DMS79 treated with DMSO at 0.1 percent for 48 hours (cell line): ENCODE measurements around the gene SCN8A.
"Not testable (repeated sequence)": the region's sequence is repeated elsewhere in the genome, so short reads cannot be mapped to it uniquely, and the experiment has no call there.

Experiments used
- DNase-seq: peaks from one replicate; lab custom pipeline; 2025; lab: John Stamatoyannopoulos, UW

Gene SCN8A

DNA sequence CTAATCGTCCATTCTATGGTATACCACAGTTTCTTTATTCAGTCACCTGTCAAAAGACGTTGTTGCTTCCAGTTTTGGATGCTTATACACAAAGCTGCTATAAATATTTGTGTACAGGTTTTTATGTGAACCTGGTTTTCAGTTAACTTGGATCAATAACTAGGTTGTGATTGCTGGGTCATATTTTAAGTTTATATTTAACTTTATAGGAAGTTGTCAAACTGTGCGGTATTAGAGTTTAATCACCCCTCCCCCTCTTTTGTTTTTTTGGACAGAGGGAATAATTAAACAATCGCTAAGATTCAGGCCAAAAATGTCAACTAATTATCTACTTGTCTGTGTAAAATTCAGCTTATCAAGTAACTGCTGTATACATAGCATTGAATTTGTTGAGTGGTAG, 34.3 kb downstream of the SCN8A start:
- no peak for DNase-seq

GRCh38 chr12:51626115-51626514, 35.1 kb downstream of the SCN8A start:
- DNase-seq: no peak

GRCh38 chr12:51626629-51627028, 35.6 kb downstream of the SCN8A start:
- no peak for DNase-seq

DNA sequence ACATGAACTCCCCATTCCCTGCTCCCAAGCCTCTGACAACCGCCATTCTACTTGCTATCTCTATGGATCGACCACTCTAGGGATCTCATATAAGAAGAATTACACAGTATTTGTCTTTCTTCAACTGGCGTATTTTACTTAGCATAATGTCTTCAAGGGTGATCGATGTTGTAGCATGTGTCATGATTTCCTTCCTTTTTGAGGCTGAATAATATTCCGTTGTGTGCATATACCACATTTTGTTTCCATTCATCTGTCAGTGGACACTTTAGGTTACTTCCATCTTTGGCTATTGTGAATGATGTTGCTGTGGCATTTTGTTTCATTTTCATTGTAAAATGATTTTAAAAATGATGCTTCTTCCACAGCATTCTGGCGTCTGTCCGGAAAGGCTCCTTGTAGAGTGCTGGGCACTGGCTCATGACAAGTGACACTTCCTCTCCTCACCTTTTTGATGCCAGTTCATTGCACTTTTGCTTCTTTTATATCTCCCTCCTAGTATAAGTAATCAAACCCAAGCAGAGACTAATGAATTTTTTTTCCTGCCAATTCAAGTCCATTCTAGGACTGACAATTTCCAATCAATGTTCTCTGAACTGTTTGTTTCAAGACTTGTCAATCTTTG, 39.3 kb downstream of the SCN8A start:
- no peak for DNase-seq

DNA sequence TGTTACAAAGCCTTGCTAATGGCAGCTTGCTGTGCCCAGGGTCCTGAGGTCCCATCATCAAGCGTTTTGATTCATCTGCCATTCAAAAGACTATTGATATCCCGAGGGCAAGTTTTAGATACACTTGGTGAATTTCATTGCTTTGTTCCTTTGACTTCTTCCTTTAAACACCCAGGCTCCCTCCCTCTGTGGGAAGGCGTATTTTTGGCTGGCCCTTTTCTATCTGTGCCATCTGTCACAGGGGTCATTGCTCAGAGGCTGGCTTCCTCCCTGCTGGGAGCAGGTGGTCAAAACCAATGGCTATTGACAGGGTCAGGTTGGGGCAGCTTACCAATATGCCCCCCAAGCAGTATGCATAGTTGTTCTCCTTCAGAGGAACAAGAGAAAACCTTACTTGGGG, 40.0 kb downstream of the SCN8A start:
- DNase-seq: no peak

DNA sequence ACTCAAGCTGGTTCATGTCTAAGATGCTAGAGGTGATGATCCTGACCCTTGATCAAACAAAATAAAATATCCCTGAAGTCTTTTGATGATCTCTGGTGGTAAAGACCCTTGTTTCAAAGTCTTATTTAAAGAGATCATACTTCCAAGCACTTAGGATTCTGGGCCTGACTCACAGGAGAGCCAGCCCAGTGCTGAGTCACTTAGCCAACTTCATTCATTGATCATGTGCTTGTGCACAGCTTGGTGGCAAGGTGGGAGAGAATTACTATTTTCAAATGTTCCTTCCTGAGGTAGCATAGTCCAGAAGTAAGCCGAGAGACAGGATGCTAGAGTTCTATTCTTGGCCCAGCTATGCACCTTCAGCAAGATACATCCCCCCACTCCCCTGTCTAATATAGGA, 40.6 kb downstream of the SCN8A start:
- no peak for DNase-seq

GRCh38 chr12:51632623-51633022, 41.6 kb downstream of the SCN8A start:
- no peak for DNase-seq

DNA sequence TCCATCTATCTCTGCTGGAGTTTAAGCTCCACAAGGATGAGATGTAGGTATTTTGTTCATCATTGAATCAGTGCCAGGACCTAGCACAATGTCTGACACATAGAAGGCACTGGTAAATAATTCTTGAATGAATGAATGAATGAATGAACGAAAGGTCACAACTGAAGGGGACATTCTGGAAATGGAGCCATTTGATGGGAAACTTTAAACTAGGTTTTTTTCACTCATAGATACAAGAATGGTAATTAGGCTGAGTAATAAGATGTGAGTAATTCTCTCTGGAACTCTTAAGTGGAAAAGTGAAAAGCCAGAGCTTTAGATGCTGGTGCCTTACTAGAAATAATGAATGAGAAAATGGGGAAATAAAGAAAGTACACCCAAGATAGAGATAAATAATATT, 44.3 kb downstream of the SCN8A start:
- DNase-seq: no peak

DNA sequence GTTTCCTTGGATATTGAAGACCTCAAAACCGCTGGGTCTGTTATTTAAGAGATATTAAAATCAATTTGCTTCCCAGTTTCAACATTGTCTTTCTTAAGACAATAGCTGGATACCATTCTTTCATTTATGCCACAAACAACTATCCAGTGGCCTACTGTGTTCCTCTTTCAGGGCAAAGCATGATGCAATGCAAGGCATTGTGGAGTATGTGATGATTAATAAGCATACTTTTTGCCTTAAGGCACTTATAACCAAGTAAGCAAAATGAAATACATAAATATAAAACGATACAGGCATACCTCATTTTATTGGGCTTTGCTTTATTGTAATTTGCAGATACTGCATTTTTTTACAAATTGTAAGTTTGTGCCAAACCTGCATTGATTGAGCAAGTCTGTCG, 45.5 kb downstream of the SCN8A start:
- no peak for DNase-seq

DNA sequence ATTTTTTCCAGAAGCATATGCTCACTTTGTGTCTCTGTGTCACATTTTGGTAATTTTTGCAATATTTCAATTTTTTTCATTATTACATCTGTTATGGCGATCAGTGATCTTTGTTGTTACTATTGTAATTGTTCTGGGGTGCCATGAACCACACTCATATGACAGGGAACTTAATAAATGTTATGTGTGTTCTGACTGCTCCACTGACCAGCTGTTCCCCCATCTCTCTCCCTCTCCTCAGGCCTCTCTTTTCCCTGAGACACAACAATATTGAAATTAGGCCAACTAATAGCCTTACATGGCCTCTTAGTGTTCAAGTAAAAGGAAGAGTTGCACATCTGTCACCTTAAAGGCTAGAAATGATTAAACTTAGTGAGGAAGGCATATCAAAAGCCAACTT, 46.0 kb downstream of the SCN8A start:
- no peak for DNase-seq

- no peak for DNase-seq
Observed at GRCh38 chr12:51639361-51639760, 48.3 kb downstream of the SCN8A start.

GRCh38 chr12:51642286-51642685, 51.3 kb downstream of the SCN8A start:
- no peak for DNase-seq

DNA sequence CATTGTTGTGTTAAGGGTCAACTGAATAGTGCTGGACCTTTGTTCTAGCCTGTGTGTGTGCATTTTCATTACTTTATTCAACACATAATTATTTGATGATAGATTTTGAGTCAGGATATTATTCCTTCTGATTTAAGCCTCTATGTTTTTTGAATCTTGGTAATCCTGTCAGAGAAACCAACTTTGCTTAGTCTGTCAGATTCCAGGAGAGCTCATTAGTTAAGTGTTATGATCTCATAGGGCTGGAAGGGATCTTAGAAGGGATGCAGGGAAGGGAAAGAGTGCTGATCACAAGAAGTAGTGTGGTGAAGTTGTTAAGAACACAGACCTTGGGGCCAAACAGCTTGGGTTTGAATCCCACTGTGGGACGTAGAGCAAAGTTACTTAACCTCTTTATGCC, 52.9 kb downstream of the SCN8A start:
- DNase-seq: no peak

- DNase-seq: not testable (repeated sequence)
Observed at GRCh38 chr12:51644691-51645090, 53.7 kb downstream of the SCN8A start.

DNA sequence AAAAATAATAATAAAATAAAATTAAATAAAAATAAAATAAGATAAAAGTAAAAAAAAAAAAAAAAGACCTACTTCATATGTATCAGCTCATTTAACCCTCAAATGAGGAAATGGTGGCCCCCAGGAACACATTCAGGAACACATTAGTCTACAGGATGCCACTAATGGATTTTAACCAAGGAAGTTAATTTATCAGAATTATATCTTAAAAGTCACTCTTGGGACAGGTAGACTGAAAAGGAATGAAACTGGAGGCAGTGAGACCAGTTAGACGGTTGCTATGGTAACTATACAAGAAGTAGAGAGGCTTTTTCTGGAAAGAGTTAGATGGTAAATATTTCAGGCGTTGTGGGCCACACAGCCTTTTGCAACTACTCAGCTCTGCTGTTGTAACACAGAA, 54.9 kb downstream of the SCN8A start:
- no peak for DNase-seq

GRCh38 chr12:51647647-51648046, 56.6 kb downstream of the SCN8A start:
- DNase-seq: no peak

GRCh38 chr12:51653431-51653830, 62.4 kb downstream of the SCN8A start:
- DNase-seq: no peak

DNA sequence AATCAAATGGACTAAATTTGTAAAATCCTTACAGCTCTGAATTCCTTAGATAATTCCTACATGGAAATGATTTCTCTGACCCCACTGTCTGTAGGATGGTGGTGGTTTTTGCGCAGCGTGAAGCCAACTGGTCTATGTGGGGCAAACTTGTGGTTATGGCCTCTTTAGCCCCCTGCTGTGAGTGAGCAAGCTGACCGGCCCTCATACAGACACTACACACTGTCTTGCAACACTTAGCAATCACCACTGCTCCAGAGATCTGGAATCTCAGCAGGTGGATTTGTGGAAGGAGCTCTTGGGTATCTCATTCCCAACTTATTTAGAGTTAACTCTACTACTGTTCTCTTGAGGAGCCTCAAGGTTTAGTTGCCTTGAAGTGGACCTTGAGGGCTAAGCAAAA, 70.2 kb downstream of the SCN8A start:
- DNase-seq: no peak

DNA sequence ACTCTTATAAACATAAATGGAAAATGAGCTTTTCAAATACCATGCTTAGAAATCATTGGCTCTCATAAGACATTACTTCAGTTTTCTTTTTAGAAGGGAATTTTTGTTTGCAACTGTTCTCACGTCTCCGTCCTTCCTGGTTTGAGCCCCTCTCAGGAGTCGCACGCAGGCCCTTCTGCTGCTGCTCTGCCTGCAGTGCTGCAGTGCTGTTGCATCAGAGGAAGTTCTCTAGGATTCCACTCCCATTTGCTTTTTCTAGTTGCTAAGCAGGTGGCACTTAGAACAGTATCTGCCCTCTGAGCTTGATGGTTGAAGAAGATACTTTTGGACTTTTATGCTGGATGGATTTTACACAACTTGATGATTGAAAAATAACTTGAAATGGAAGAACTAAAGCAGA, 70.8 kb downstream of the SCN8A start:
- DNase-seq: no peak

DNA sequence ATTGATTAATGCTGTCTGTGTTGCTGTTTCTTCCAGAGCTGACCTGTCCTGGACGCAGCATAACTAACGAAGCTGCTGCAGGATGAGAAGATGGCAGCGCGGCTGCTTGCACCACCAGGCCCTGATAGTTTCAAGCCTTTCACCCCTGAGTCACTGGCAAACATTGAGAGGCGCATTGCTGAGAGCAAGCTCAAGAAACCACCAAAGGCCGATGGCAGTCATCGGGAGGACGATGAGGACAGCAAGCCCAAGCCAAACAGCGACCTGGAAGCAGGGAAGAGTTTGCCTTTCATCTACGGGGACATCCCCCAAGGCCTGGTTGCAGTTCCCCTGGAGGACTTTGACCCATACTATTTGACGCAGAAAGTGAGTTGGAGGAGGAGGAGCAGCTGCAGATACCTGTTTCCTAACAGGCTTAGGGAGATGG, 71.7 kb downstream of the SCN8A start:
- no peak for DNase-seq

DNA sequence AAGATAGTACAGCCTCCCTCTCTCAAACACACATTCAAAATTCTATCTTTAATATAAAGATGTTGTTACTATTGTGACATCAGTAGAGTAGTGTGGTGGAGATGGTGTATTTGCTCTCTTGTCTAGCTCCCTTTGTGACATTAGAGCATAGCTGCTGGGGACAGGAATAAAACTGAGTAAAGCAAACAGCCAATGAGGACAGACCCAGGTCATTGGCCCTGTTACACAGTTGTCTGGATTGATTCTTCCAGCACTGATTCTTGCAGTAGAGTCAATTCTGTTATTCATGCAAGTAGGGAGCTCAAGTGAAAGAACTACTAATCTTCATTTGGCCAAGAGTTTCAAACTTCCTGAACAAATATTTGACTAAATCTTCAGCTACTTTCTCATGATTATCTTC, 72.4 kb downstream of the SCN8A start:
- no peak for DNase-seq

DNA sequence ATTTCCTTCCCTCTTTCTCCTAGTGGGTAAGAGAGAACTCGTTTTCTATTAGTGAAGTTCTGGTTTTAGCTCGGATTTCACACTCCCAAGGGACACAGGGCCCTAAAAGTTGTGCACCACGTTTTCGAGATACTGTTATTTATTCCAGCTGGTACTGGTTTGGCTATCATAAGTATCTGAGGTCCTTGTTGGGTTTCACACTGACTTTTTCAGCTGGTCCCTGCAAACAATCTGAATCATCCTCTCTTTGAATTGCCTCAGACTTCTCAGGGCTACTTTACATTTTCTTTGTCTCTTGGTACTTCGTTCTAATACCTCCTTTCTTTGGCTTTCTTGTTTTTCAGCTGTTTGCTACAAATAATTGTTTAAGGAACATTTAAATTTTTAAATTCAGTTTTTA, 75.7 kb downstream of the SCN8A start:
- no peak for DNase-seq

DNA sequence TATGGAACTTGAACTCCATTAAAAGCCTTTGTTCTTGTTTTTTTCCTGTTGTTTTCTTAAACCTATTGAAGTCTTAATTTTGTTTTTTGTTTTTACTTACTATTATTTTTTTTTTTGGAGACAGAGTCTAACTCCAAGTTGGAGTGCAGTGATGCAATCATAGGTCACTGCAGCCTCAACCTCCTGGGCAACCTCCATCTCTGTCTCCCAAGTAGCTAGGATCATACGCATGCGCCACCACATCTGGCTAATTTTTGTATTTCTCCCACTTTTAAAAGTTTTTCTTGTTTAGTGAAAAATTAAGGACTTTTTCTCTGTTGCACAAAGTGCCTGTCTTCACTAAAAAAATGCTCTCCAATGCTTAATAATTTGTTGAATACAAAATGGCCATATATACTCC, 76.2 kb downstream of the SCN8A start:
- DNase-seq: no peak

DNA sequence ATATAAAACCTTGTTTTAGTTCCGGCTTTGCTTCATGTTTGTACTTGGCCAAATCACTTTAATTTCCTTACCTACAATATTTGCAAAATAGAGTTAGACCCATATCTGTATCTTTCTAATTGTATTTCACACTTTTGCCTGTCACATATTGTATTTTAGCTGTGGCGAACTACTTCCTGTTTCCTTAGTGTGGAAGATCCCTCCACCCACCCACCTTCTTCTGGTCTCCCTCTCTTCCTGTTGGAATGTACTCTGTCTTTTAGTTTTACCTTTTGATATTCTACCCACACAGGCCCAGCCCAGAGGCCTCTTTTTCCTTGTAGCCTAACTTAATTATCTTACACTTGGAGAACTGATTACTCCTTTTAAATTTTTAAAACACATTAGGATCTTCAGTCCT, 78.2 kb downstream of the SCN8A start:
- no peak for DNase-seq

DNA sequence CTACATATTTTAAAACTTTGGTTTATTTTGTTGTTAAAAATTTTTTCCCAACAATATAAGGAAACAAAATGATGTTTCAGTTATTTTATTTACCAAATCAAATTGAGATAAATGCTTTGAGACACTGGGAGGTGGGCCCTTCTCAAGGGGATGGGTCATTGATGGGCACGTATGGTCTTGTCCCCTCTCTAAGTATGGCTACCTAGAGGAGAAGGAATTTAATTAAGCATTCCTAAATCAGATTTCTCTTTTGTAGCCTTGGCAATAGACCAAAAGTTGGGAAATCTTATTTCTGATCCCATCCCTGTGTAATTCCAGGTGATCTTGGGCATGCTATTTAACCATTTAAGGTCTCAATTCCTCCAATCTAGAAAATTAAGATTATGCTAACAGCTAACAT, 79.0 kb downstream of the SCN8A start:
- DNase-seq: no peak
